HG02970 (cell line): ENCODE results near the gene GLI3.

Experiments
- ATAC-seq: cut with Tn5 transposase; IDR thresholded peaks from one replicate; pipeline ENCODE4 v1.9.1; 2021; ENCODE audit warnings: mild to moderate bottlenecking, moderate library complexity, moderate number of reproducible peaks; ENCODE audit not compliant: unreplicated experiment, low FRiP score

Gene GLI3

DNA sequence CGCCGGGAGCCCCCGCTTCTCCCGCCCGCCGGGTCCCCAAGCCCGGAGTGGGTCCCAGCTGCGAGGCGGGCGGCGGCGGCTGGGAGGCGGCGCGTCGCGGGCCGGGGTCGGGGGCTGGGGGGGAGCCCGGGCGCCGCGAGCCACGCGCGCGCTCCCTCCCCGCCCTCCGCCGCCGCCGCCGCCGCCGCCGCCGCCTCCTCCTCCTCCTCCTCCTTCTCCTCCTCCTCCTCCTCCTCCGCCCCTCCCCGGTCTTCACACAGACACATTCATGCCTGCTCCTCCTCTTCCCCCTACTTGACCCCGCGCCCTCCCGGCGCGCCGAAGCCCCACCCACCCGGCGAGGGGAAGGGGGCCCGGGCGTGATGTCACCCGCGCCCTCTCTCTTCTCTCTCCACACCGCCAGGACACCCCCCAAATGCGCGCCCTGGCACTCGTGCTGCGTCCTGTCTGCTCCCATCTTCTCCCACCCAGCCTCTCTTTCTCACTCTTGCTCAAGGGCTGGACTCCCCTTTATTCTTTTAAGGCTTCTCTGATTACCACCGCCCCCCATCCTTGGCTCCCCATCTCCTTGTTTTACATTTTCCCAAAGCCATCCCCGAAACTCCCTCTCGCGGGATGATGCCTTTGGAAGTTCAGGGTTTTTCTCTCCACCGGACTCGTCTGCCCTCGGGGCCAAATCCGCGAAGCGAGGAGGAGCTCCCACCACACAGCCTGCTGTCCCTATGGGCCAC, 967 bp upstream of the GLI3 start:
- no peak for ATAC-seq

DNA sequence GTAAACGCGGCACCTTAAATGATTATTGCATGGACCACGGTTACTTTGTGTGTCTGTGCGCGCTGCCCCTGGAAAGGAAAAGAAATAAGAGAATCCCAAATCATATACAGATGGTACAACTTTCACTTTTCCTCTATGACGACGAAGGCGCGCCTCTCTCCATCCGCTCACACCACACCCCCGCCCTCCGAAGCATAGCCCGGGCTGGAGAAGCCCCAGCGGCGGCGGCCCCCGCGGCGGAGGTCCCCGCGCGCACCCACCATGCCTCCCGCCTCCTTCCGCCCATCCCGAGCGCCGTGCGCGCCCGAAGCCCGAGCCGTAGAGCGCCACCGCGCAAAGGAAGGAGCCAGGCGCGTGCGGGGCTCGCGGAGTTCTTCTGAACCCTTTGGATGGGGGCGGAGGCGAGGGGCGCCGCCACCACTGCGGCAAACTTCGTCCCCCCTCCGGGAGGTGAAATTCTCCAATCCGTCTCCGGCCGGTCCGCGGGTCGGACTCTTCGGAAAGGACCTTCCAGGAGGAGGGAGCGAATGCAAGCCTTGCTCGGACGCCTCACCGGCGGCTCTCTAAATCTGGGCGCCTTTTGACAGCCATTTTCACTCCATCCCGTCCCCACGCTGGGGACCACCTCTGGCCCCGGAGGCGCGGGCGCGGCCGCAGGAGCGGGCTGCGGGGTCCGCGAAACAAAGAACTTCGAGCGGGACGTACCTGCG, 588 bp downstream of the GLI3 start:
- ATAC-seq, result no peak

DNA sequence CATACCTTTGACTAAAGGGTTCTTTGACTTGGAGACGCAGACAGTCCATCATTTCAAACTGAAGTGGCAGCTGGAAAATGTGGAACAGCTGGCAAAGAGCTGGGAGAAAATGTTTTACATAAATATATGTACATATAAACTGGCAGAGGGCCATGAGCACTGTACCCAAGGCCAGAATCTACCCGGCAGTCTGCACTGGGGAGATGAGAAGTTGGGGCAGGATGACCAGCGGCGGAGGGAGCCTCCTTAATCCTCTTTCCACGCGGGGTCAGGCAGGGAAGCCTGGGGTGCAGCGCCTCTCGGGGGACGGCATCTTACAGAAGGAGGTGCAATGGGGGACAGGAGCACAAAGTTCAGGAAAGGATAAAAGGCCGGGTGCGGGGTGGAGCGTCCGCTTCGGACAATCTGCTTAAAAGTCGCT, 1.3 kb downstream of the GLI3 start:
- no peak for ATAC-seq

DNA sequence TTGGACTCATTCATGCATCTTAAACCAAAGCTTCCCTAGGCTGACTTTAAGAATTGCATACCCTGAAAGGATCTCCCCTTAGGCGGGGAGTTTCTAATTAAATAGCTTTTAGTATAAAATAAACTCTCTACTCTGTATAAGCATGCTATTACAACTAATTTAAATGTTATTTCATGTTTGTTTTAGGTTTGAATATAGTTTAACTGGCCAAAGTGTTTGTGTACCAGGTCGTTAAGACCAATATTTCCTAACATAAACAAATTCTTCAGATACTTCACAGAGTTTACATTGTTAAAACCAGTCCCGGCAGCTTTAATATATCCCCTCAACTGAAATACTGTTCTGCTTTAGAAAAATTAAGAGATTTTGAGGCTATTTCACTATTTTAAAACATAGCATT, 2.3 kb downstream of the GLI3 start:
- ATAC-seq, result no peak

DNA sequence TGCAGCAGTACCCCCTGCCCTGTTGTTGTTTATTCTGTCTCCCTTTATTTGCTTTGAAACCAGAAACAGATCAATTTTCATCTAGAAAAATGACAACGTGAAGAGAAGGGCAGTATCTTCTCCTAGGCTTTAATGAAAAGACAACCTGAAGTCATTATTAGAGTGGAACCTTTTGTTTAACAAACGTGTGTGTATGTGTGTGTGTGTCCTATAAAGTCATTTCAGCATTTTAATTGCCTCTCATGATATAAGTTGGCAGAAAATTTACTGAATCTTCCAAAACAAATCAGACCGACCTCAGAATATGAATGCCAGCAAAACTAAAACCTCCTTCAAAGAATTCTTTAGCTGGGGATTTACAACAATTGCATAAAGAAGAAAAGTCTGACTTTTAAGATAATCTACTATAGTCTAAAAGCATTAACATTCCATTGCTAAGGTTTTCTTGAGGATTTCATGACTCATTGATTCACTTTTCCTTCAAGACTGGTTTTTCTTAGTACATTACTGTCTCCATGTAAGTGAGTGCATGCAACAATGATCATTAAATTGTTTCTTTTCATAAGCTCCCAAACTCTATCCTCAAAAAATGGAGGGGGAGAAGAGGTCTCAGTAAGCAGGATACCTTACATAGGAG, 3.2 kb downstream of the GLI3 start:
- no peak for ATAC-seq

GRCh38 chr7:42233171-42233570, 3.8 kb downstream of the GLI3 start:
- no peak for ATAC-seq

GRCh38 chr7:42232275-42232674, 4.7 kb downstream of the GLI3 start:
- no peak for ATAC-seq

- ATAC-seq, result no peak
Measured at GRCh38 chr7:42231043-42231787, 5.8 kb downstream of the GLI3 start.

GRCh38 chr7:42227936-42228591, 8.9 kb downstream of the GLI3 start:
- peak; percentile 46 for ATAC-seq

- ATAC-seq, result peak; percentile 74
Measured at GRCh38 chr7:42227541-42227935, 9.5 kb downstream of the GLI3 start.

DNA sequence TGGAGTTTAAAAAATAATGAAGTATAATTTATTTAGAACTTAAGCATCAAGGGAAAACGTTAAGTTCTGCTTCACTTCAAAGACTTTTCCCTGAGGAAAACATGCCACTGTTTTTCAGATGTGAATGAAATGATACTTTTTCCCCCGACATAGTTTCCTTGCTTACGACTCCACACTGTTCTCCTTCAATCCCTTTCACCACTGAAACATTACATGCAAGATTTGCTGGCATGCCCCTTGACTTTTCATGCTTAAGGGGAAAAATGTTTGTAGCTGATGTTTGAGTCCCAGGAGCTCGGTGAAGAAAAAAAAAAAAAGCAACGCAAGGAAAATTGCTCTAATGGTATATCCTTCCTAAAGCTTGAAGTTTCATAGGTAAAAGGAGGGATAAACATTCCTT, 10.0 kb downstream of the GLI3 start:
- ATAC-seq, result no peak

DNA sequence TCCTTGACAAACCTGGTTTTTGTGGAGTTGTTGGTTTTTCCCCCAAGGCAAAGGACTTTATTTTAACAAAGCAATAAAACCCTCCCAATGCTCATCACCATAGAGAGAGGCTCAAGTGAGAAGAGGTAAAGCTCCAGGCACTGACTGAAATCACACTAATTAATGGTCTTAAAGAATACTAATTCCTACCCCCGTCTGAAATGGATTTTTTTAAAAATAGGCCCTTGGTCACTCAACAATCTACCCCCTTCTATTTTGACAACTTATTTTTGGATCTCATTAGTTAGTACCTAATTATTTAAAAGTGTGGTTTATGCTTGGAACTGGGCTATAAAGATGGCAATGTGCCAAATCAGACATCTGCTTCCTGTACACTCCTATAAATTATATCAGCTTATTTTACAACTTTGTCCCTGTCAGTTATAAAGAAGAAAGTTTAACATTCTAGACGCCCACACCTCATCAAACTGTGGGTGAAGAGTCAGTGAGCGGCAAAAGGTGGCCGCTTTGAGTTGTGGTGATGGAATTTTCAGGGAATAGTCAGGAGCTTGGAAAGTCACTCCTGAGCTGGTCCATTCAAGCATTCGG, 10.6 kb downstream of the GLI3 start:
- ATAC-seq, result no peak

DNA sequence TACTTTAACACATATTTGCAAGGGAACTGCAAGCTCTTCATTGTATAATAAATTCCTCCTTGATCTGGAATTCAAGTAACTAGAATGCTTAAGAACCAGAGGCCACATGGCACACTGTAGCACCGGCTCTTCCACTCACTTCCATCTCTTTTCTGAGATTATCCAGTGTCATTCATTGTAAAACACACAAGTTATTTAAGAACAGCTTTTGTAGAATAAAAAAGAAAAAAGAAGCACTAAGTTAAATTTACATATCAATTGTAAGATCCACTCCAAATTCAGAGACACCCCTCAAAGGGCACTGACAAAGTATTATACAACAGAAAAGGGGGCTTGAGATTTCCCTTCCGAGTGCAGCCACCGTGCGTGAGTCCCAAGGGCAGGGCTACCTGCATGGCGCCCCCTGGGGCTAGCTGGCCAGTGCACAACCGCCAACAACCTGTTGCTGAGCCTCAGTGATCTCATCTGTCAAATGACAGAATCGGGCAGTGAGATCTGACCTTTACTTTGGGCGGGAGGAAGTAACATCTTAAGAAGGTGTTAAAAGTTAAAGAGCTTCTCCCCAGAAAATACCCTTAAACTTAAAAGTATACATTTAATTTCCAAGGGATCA, 12.5 kb downstream of the GLI3 start:
- ATAC-seq, result no peak

DNA sequence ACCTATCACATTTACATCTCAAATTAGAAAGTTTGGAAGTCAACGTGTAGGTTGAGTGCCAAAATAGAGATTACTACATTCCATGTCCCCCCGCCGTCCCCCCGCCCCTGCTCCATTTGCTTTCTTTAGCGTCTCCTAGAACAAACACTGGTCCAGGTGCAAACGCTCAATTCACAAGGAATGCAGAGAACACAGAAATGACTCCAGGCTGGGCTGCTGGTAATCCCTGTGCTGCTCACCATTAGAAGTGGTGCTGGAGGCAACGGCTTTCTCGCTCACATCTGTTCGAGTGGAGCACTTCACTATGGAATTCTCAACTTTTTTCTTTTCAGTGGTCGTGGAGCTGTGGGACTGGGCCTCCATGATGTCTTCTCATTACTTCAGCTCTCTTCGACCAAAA, 14.1 kb downstream of the GLI3 start:
- ATAC-seq, result no peak

DNA sequence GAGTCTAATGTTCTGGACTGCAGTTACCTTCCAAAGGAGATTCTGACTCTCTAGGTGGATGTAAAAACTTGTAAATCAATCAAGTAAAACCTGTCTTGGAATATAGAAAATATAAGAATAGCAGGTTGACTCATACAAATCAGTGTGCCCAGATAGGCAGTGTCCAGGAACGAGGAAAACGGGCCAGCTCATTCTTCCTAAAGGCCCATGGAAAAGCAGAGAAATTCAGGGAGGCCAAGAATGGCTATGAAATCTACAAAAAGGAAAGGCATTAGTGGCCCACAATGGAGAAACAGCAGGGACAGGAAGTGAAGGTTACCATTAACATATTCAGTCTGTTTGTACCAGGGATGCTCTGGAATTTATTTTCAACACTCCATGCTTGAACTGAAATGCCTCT, 14.9 kb downstream of the GLI3 start:
- ATAC-seq, result no peak

DNA sequence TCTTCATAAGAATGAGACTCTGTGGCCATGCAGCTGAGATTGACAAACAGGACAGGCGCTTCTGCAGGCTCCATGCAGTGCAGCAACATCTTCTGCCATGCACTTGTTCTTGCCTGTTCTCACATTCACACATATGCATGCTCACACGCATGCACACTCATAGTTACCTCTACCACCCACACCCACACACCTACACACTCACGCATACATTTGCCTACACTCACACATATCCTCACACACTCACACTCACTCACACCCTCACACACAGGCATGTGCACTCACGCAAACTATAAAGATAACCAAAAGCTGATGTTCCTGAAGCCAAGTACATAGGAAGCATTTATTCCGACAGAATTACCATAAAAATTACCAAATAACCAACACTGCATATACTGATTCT, 15.7 kb downstream of the GLI3 start:
- ATAC-seq, result no peak

GRCh38 chr7:42219447-42219846, 17.6 kb downstream of the GLI3 start:
- no peak for ATAC-seq

DNA sequence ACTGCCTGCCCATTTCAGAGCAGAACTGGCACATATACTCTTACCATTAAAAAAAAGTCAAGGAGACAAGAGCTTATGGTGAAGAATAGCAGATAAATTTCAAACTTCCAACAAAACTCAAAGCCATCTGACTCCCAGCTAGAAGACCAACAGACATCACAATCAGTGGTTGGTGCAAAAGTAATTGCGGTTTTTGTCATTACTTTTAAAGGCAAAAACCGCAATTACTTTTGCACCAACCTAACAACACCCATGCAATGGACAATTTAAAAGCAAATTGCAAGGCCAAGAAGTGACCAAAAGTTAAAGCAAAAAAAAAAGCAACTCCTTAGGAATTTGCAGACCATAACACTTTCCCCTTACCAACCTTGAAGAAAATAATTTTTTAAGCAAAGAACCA, 18.8 kb downstream of the GLI3 start:
- ATAC-seq, result no peak

DNA sequence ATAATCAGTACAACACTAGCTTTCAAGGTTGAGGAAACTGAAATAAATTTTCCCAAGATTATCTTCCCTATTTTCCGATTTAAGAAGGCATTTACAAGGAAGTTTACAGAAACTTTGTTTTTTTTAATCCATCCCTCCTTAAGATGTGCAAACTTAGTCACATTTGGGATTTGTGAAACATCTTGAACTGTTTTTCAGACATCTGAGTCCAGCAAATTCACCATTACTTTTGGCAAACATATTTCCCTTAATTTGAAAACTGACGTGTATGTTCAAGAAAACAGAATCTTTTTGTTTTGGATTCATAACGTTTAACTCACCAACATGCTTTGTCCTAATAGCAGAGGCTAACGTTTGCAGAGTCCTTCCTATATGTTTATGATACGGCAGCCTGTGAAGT, 19.5 kb downstream of the GLI3 start:
- ATAC-seq, result no peak

GRCh38 chr7:42217053-42217452, 20.0 kb downstream of the GLI3 start:
- no peak for ATAC-seq
